ENCODE data around the gene CIAPIN1.

GRCh38 chr16:57416084-57416483 is 31.1 kb downstream of the CIAPIN1 start:
- no peak for TF ChIP-seq CTCF (IDR thresholded peaks at IDR 0.05)
- no peak for TF ChIP-seq POLR2A (IDR thresholded peaks at IDR 0.05)
